ENCODE data around the gene C2orf49.

Gene C2orf49

GRCh38 chr2:105368759-105369408 lies 31.5 kb downstream of the C2orf49 start:
- H3K36me3 ChIP-seq (ENCODE audit: insufficient read depth), result no peaks in the 10 kb centered on the region
- H4K20me1 ChIP-seq (ENCODE audit: insufficient read depth), result no peaks in the 10 kb centered on the region
- no peak overlapping the region for H3K27ac ChIP-seq

DNA sequence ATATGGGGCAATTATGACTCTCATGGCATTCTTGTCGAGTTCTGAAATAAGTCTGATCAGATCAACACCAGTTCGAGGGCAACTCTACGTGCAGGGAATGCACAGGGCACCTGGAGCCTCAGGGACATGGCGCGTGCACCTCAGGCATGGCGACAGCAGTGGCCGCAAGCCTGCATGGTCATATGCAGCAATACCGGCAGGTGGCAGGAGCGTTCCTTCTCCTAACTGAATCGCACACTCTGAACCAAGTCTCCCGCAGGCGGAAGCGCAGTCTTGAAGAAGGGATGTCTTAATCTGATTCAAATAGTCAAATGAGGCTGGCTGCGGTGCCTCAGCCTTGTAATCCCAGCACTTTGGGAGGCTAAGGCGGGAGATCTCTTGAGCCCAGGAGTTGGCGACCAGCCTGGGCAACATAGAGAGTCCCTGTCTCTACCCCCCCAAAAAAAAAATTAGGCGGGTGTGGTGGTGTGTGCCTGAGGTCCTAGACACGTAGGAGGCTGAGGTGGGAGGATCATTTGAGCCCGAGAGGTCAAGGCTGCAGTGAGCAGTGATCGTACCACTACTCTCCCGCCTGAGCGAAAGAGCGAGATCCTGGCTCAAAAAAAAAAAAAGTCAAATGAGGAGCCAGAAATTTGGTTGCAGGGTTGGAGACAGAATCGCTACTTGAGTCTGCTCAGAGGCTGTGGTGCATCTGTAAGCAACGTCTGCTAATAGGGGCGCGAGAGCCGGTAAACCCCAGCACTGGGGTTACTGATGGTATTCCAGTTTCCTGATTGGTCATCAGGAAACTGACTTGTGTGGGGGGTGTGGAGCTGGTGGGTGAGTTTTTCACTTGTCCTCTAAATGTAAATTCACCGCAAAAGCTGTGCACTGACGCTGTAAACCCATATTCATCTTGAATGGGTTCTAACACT lies 32.7 kb downstream of the C2orf49 start:
- TF ChIP-seq, protein P1, sequence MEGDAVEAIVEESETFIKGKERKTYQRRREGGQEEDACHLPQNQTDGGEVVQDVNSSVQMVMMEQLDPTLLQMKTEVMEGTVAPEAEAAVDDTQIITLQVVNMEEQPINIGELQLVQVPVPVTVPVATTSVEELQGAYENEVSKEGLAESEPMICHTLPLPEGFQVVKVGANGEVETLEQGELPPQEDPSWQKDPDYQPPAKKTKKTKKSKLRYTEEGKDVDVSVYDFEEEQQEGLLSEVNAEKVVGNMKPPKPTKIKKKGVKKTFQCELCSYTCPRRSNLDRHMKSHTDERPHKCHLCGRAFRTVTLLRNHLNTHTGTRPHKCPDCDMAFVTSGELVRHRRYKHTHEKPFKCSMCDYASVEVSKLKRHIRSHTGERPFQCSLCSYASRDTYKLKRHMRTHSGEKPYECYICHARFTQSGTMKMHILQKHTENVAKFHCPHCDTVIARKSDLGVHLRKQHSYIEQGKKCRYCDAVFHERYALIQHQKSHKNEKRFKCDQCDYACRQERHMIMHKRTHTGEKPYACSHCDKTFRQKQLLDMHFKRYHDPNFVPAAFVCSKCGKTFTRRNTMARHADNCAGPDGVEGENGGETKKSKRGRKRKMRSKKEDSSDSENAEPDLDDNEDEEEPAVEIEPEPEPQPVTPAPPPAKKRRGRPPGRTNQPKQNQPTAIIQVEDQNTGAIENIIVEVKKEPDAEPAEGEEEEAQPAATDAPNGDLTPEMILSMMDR (conservative IDR thresholded peaks at IDR 0.05; ENCODE audit: low read depth, low read length), result peak; percentile 55; the same call in 1 of the 2 replicates
- Histone ChIP-seq H3K36me3 (ENCODE audit: insufficient read depth) (no peaks in the 10 kb centered on the region), H3K4me3 (IDR thresholded peaks at IDR 0.05; ENCODE audit: insufficient read depth, low read depth, low read length) (no peak overlapping the region), H3K79me2 (ENCODE audit: insufficient read depth, low read depth) (no peaks in the 10 kb centered on the region), H3K4me2 (no peak overlapping the region), H3K27me3 (ENCODE audit: insufficient read depth, low read depth) (no peaks in the 10 kb centered on the region), H2AFZ (ENCODE audit: low read depth) (no peak overlapping the region), H3K4me1 (ENCODE audit: low read depth, poor library complexity, severe bottlenecking) (no peaks in the 10 kb centered on the region), H3K9ac (no peak overlapping the region), H4K20me1 (ENCODE audit: insufficient read depth) (no peaks in the 10 kb centered on the region), H3K27ac (no peak overlapping the region)

More at GRCh38 chr2:105368759-105369408, 31.5 kb downstream of the C2orf49 start:
- Histone ChIP-seq H3K4me1 (ENCODE audit: low read depth, poor library complexity, severe bottlenecking) (no peaks in the 10 kb centered on the region), H2AFZ (ENCODE audit: low read depth) (no peak overlapping the region), H3K9ac (no peak overlapping the region), H3K79me2 (ENCODE audit: insufficient read depth, low read depth) (no peaks in the 10 kb centered on the region), H3K4me3 (IDR thresholded peaks at IDR 0.05; ENCODE audit: insufficient read depth, low read depth, low read length) (no peak overlapping the region), H3K4me2 (no peak overlapping the region), H3K27me3 (ENCODE audit: insufficient read depth, low read depth) (no peaks in the 10 kb centered on the region)
- TF ChIP-seq, protein P1 (conservative IDR thresholded peaks at IDR 0.05; ENCODE audit: low read depth, low read length), result no peak

DNA sequence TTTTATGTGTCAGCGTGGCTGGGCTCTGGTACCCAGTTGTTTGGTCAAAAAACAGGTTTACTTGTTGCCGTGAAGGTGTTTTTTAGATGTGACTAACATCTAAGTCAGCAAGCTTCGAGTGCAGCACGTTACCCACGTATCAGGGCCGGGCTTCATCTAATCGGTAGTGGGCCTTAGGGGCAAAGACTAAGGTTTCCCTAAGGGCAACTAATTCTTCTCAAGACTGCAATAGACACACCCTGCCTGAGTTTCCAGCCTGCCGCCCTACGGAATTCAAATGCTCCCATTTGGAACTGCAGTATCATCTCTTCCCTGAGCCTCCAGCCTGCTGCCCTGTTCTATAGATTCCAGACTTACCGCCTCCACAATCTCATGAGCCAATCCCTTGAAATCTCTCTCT lies 33.8 kb downstream of the C2orf49 start:
- Histone ChIP-seq H2AFZ (ENCODE audit: low read depth) (no peak overlapping the region), H3K4me3 (IDR thresholded peaks at IDR 0.05; ENCODE audit: insufficient read depth, low read depth, low read length) (no peak overlapping the region), H3K27ac (no peak overlapping the region), H3K27me3 (ENCODE audit: insufficient read depth, low read depth) (no peaks in the 10 kb centered on the region), H3K4me2 (no peak overlapping the region), H4K20me1 (ENCODE audit: insufficient read depth) (no peaks in the 10 kb centered on the region), H3K79me2 (ENCODE audit: insufficient read depth, low read depth) (no peaks in the 10 kb centered on the region), H3K4me1 (ENCODE audit: low read depth, poor library complexity, severe bottlenecking) (no peaks in the 10 kb centered on the region), H3K36me3 (ENCODE audit: insufficient read depth) (no peaks in the 10 kb centered on the region), H3K9ac (no peak overlapping the region)
- TF ChIP-seq, protein P1 (conservative IDR thresholded peaks at IDR 0.05; ENCODE audit: low read depth, low read length), result no peak

GRCh38 chr2:105371810-105372209 lies 34.5 kb downstream of the C2orf49 start:
- TF ChIP-seq, protein P1 (conservative IDR thresholded peaks at IDR 0.05; ENCODE audit: low read depth, low read length), result no peak
- Histone ChIP-seq H2AFZ (ENCODE audit: low read depth) (no peak overlapping the region), H3K27ac (no peak overlapping the region), H3K9ac (no peak overlapping the region), H4K20me1 (ENCODE audit: insufficient read depth) (no peaks in the 10 kb centered on the region), H3K27me3 (ENCODE audit: insufficient read depth, low read depth) (no peaks in the 10 kb centered on the region), H3K4me1 (ENCODE audit: low read depth, poor library complexity, severe bottlenecking) (no peaks in the 10 kb centered on the region), H3K79me2 (ENCODE audit: insufficient read depth, low read depth) (no peaks in the 10 kb centered on the region), H3K36me3 (ENCODE audit: insufficient read depth) (no peaks in the 10 kb centered on the region), H3K4me3 (IDR thresholded peaks at IDR 0.05; ENCODE audit: insufficient read depth, low read depth, low read length) (no peak overlapping the region), H3K4me2 (no peak overlapping the region)

Measured in KMS-11 (cell line).